Endothelial cell of umbilical vein (primary cell): ENCODE data around the gene NDUFAF2.

Experiments
- CTCF ChIP-seq, 2 donors: IDR thresholded peaks; 1 replicate in 1 of 2; 2 replicates in 1 of 2; pipeline ENCODE4 v1.5.1; 2011; ENCODE audit warnings: low read length in 2 of 2, mild to moderate bottlenecking in 2 of 2, moderate library complexity in 2 of 2, control low read depth in 1 of 2, inconsistent platforms in 1 of 2, low read depth in 1 of 2; ENCODE audit not compliant: insufficient read depth in 1 of 2; ENCODE audit errors: extremely low read depth in 1 of 2
- EZH2 ChIP-seq: IDR thresholded peaks from 2 replicates; pipeline ENCODE4 v1.6.1; 2012; ENCODE audit warnings: borderline replicate concordance, low read depth, mild to moderate bottlenecking, moderate library complexity, low read length, inconsistent platforms; ENCODE audit not compliant: severe bottlenecking
- POLR2A ChIP-seq: IDR thresholded peaks from 2 replicates; pipeline ENCODE4 v1.6.1; 2012; ENCODE audit warnings: low read depth, mild to moderate bottlenecking, control low read depth, low read length
- POLR2AphosphoS5 ChIP-seq: IDR thresholded peaks from 2 replicates; pipeline ENCODE4 v1.6.1; 2012; ENCODE audit warnings: low read depth, mild to moderate bottlenecking, control low read depth, low read length, moderate library complexity; ENCODE audit not compliant: insufficient read depth

- TF ChIP-seq POLR2AphosphoS5 (no peak), EZH2 (no peak), CTCF (IDR thresholded peaks at IDR 0.05; ENCODE audit: extremely low read depth in 1 of 2, insufficient read depth in 1 of 2, low read depth in 1 of 2, low read length in 2 of 2) (no peak), POLR2A (no peak)
Measured at GRCh38 chr5:61115968-61116367, 171.0 kb downstream of the NDUFAF2 start.
